ENCODE data around the gene MYCN.

GRCh38 chr2:15905267-15905645 lies 35.1 kb upstream of the MYCN start:
- TF ChIP-seq CTCF (IDR thresholded peaks at IDR 0.05): no peak
- no peak for TF ChIP-seq EP300 (IDR thresholded peaks at IDR 0.05)
- no peak for TF ChIP-seq POLR2A (IDR thresholded peaks at IDR 0.05)

All from ovary (tissue), 3 donors.